H9 (cell line): Measurements from ENCODE around the gene LINS1. TPM values are rescaled to one million over a fixed set of nuclear protein-coding genes. Genes with fewer than 3 reads are reported as not detected.

Experiments
- DNase-seq: peaks from one replicate; pipeline ENCODE4 v3.0.0-alpha.2; 2017
- H2AFZ ChIP-seq: one replicate; pipeline ENCODE4 v1.6.1; 2013; ENCODE audit warnings: mild to moderate bottlenecking, low read length, control low read depth, moderate library complexity
- H2AK5ac ChIP-seq: 2 replicates; pipeline ENCODE4 v1.6.1; 2013; ENCODE audit warnings: low read length, control low read depth, mixed read lengths; ENCODE audit not compliant: insufficient read length
- H2BK120ac ChIP-seq: one replicate; pipeline ENCODE4 v1.6.1; 2013; ENCODE audit warnings: low read depth, mild to moderate bottlenecking, low read length, control low read depth, inconsistent platforms; ENCODE audit not compliant: poor library complexity, severe bottlenecking
- H2BK12ac ChIP-seq: 2 replicates; pipeline ENCODE4 v1.6.1; 2013; ENCODE audit warnings: low read length, control low read depth, mixed read lengths, low read depth; ENCODE audit not compliant: insufficient read length
- H2BK15ac ChIP-seq: 2 replicates; pipeline ENCODE4 v1.6.1; 2013; ENCODE audit warnings: low read depth, low read length, control low read depth
- H2BK20ac ChIP-seq: one replicate; pipeline ENCODE4 v1.6.1; 2013; ENCODE audit warnings: low read depth, mild to moderate bottlenecking, low read length, control low read depth, inconsistent platforms; ENCODE audit not compliant: poor library complexity, severe bottlenecking
- H2BK5ac ChIP-seq: 2 replicates; pipeline ENCODE4 v1.6.1; 2013; ENCODE audit warnings: low read length, control low read depth, mixed read lengths; ENCODE audit not compliant: insufficient read length
- H3K14ac ChIP-seq: 2 replicates; pipeline ENCODE4 v1.6.1; 2013; ENCODE audit warnings: low read length, control low read depth; ENCODE audit not compliant: insufficient read depth
- H3K18ac ChIP-seq: 2 replicates; pipeline ENCODE4 v1.6.1; 2013; ENCODE audit warnings: low read depth, mild to moderate bottlenecking, mixed read lengths, low read length, control low read depth; ENCODE audit not compliant: insufficient read length
- H3K23ac ChIP-seq: 2 replicates; pipeline ENCODE4 v1.6.1; 2013; ENCODE audit warnings: low read length, control low read depth, mixed read lengths, low read depth; ENCODE audit not compliant: insufficient read length
- H3K23me2 ChIP-seq: 2 replicates; pipeline ENCODE4 v1.6.1; 2013; ENCODE audit warnings: low read depth, mild to moderate bottlenecking, mixed read lengths, low read length, control low read depth; ENCODE audit not compliant: insufficient read length, poor library complexity, severe bottlenecking
- H3K27ac ChIP-seq: 2 replicates; pipeline ENCODE4 v1.5.1; 2013; ENCODE audit warnings: low read length, control low read depth, mixed read lengths, low read depth; ENCODE audit not compliant: insufficient read length
- H3K27me3 ChIP-seq: 2 replicates; pipeline ENCODE4 v1.6.1; 2013; ENCODE audit warnings: low read length, control low read depth, inconsistent platforms; ENCODE audit not compliant: insufficient read depth
- H3K4ac ChIP-seq: 2 replicates; pipeline ENCODE4 v1.6.1; 2013; ENCODE audit warnings: low read depth, mild to moderate bottlenecking, control low read depth, inconsistent platforms, low read length, moderate library complexity
- H3K4me1 ChIP-seq: 2 replicates; pipeline ENCODE4 v1.6.1; 2013; ENCODE audit warnings: low read length, control low read depth, inconsistent platforms; ENCODE audit not compliant: insufficient read depth
- H3K4me2 ChIP-seq: 2 replicates; pipeline ENCODE4 v1.6.1; 2013; ENCODE audit warnings: low read length, control low read depth, mixed read lengths; ENCODE audit not compliant: insufficient read length, insufficient read depth
- H3K56ac ChIP-seq: 2 replicates; pipeline ENCODE4 v1.6.1; 2013; ENCODE audit warnings: low read depth, mild to moderate bottlenecking, mixed read lengths, low read length, control low read depth; ENCODE audit not compliant: insufficient read length
- H3K79me1 ChIP-seq: 2 replicates; pipeline ENCODE4 v1.6.1; 2013; ENCODE audit warnings: low read depth, mild to moderate bottlenecking, moderate library complexity, low read length, control low read depth, inconsistent platforms; ENCODE audit not compliant: insufficient read depth, poor library complexity, severe bottlenecking
- H3K79me2 ChIP-seq: 2 replicates; pipeline ENCODE4 v1.6.1; 2013; ENCODE audit warnings: low read length, control low read depth, inconsistent platforms; ENCODE audit not compliant: insufficient read depth
- H3K9ac ChIP-seq: 2 replicates; pipeline ENCODE4 v1.6.1; 2013; ENCODE audit warnings: low read length, control low read depth, mixed read lengths; ENCODE audit not compliant: insufficient read length; ENCODE audit errors: extremely low read depth
- H3K9me3 ChIP-seq: one replicate; pipeline ENCODE4 v1.6.1; 2013; ENCODE audit warnings: low read depth, low read length, inconsistent platforms; ENCODE audit not compliant: control insufficient read depth
- H3T11ph ChIP-seq: one replicate; pipeline ENCODE4 v1.6.1; 2013; ENCODE audit warnings: mild to moderate bottlenecking, low read length, control low read depth, inconsistent platforms
- H4K20me1 ChIP-seq: one replicate; pipeline ENCODE4 v1.6.1; 2013; ENCODE audit not compliant: control insufficient read depth, insufficient read length, insufficient read depth
- H4K5ac ChIP-seq: 2 replicates; pipeline ENCODE4 v1.6.1; 2013; ENCODE audit warnings: low read depth, mild to moderate bottlenecking, mixed read lengths, low read length, control low read depth; ENCODE audit not compliant: insufficient read length
- H4K8ac ChIP-seq: replicated peaks from 2 replicates; pipeline ENCODE4 v1.6.1; 2013; ENCODE audit warnings: low read length, control low read depth, mixed read lengths, low read depth; ENCODE audit not compliant: insufficient read length
- H4K91ac ChIP-seq: 2 replicates; pipeline ENCODE4 v1.6.1; 2013; ENCODE audit warnings: low read depth, mild to moderate bottlenecking, moderate library complexity, mixed read lengths, low read length, control low read depth; ENCODE audit not compliant: insufficient read length
- H3K27ac Mint-ChIP-seq, 3 experiments: 2 replicates in 2 of 3; 3 replicates in 1 of 3; pipeline ENCODE4 v1.8.0; 2020 to 2021; ENCODE audit warnings: mixed read lengths in 3 of 3, mild to moderate bottlenecking in 1 of 3, moderate library complexity in 1 of 3
- H3K27me3 Mint-ChIP-seq: 2 replicates; pipeline ENCODE4 v1.8.0; 2021; ENCODE audit warnings: low read depth, mild to moderate bottlenecking, moderate library complexity, mixed read lengths
- H3K36me3 Mint-ChIP-seq, 3 experiments: 2 replicates in 2 of 3; 3 replicates in 1 of 3; pipeline ENCODE4 v1.8.0; 2020 to 2021; ENCODE audit warnings: low read depth in 3 of 3, mixed read lengths in 3 of 3; ENCODE audit not compliant: insufficient read depth in 1 of 3
- H3K4me1 Mint-ChIP-seq, 2 experiments: 2 replicates each; pipeline ENCODE4 v1.8.0; 2020; ENCODE audit warnings: mixed read lengths in 2 of 2
- H3K4me3 Mint-ChIP-seq, 2 experiments: 2 replicates in 1 of 2; 3 replicates in 1 of 2; pipeline ENCODE4 v1.8.0; 2020 to 2021; ENCODE audit warnings: mild to moderate bottlenecking in 2 of 2, mixed read lengths in 2 of 2, moderate library complexity in 1 of 2
- H3K9me3 Mint-ChIP-seq, 2 experiments: 2 replicates in 1 of 2; 3 replicates in 1 of 2; pipeline ENCODE4 v1.8.0; 2020; ENCODE audit warnings: mild to moderate bottlenecking in 2 of 2, mixed read lengths in 2 of 2, moderate library complexity in 1 of 2
- CTCF ChIP-seq: fragments of 200-600 bp; sonication (generic); conservative IDR thresholded peaks from 3 replicates; pipeline ENCODE4 v1.8.0; 2021; ENCODE audit warnings: antibody characterized with exemption, mild to moderate bottlenecking
- WGBS: extraction: QIAGEN DNeasy Blood & Tissue Kit; methylation state at CpG from one replicate; pipeline ENCODE4 v1.1.7; 2013; ENCODE audit warnings: missing lambda C conversion rate, low lambda C conversion rate, mixed read lengths; ENCODE audit not compliant: insufficient read length; ENCODE audit errors: extremely low coverage; 5-methylcytosine and 5-hydroxymethylcytosine counted together
- total RNA-seq: library from RNA; stranded (reverse); gene quantifications from 2 replicates; pipeline ENCODE4 v1.2.1, GENCODE V29; 2021

The LINS1 gene
- total RNA-seq, 1 experiment from 2014 or later = 8.8 TPM

GRCh38 chr15:100627789-100628395, 25.9 kb upstream of the LINS1 start:
- no peak overlapping the region for H3K23ac ChIP-seq
- no peak overlapping the region for H3K27ac ChIP-seq
- peaks cover 3% of the 10 kb centered on the region for H4K20me1 ChIP-seq
- no peaks in the 10 kb centered on the region for H3K23me2 ChIP-seq
- H3K9me3 Mint-ChIP-seq = no peaks in the 10 kb centered on the region
- peaks cover 7 to 9% of the 10 kb centered on the region in 2 experiments for H3K4me1 Mint-ChIP-seq
- no peak overlapping the region for H3K9ac ChIP-seq
- H3K79me2 ChIP-seq = no peaks in the 10 kb centered on the region
- H3K36me3 Mint-ChIP-seq = peaks cover 4 to 28% (median 25%) of the 10 kb centered on the region in 3 experiments; a peak in 6 of 7 replicates
- no peak overlapping the region for H3K4me2 ChIP-seq
- no peak overlapping the region for H2BK12ac ChIP-seq
- no peak overlapping the region for H2BK15ac ChIP-seq
- H3K4me3 Mint-ChIP-seq = no peak overlapping the region
- H2BK20ac ChIP-seq = no peak overlapping the region
- no peak overlapping the region for H4K8ac ChIP-seq
- no peaks in the 10 kb centered on the region for H3K4me1 ChIP-seq
- DNase-seq = peak; percentile 68
- H3K79me1 ChIP-seq = peaks cover 3% of the 10 kb centered on the region
- no peaks in the 10 kb centered on the region for H3K27me3 ChIP-seq
- H2AFZ ChIP-seq = no peak overlapping the region
- no peak overlapping the region for H4K5ac ChIP-seq
- H3K14ac ChIP-seq = no peak overlapping the region
- no peak overlapping the region for H3K4ac ChIP-seq
- no peak overlapping the region for H2BK120ac ChIP-seq
- H2BK5ac ChIP-seq = no peak overlapping the region
- H3K9me3 ChIP-seq = no peaks in the 10 kb centered on the region
- H2AK5ac ChIP-seq = no peak overlapping the region
- no peak overlapping the region for H3K56ac ChIP-seq
- WGBS = no CpG with 5 or more reads among the region's 6 CpGs
- H3T11ph ChIP-seq = no peak overlapping the region
- H3K27ac Mint-ChIP-seq = no peak overlapping the region
- H3K27me3 Mint-ChIP-seq = no peaks in the 10 kb centered on the region
- peak; percentile 90 for TF ChIP-seq CTCF
- H3K18ac ChIP-seq = no peak overlapping the region
- no peak overlapping the region for H4K91ac ChIP-seq
